Fibroblast of skin of right biceps (primary cell): Measurements from ENCODE around the gene COL21A1.

Source experiments
- DNase-seq: peaks from one replicate; pipeline ENCODE4 v3.0.0-alpha.2; 2013

The COL21A1 gene

DNA sequence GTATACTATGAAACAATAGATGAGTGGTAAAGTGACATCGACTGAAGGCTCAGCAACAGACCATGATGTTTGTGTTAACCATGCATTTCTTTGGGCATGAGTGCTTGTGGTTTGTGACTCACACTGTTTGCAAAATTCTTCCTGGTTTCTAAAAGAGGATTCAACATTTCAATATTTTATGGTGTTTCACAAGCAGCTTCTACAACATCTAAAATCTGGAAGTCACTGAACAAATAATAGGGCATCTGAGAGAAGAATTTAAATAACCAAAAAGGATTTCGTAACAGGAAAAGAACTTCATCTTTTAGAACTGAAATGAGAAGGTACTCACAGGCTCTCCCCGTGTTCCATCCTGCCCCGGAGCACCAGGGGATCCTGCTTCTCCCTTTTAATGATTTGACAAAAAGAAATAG is 146.2 kb downstream of the COL21A1 start:
- peak; percentile 95 for DNase-seq

GRCh38 chr6:56096946-56097621 is 150.3 kb downstream of the COL21A1 start:
- peak; percentile 11 for DNase-seq

GRCh38 chr6:56096541-56096940 is 150.8 kb downstream of the COL21A1 start:
- peak; percentile 8 for DNase-seq

- DNase-seq: no peak
Measured at GRCh38 chr6:56093776-56094175, 153.6 kb downstream of the COL21A1 start.

GRCh38 chr6:56091159-56091869 is 156.1 kb downstream of the COL21A1 start:
- peak; percentile 77 for DNase-seq

DNA sequence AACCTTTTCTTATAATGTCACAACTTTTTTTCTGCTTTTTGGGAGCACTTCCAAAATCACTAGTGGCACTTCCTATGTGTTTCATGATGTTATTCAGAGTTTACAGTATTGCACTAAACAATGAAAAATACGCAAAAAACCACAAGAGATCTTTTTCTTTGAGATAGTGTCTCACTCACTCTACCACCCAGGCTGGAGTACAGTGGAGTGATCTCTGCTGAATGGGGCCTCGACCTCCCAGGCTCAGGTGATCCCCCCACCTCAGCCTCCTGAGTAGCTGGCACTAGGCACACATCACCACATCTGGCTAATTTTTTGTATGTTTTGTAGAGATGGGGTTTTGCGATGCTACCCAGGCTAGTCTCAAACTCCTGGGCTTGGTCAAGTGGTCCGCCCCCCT is 158.7 kb downstream of the COL21A1 start:
- DNase-seq: no peak

DNA sequence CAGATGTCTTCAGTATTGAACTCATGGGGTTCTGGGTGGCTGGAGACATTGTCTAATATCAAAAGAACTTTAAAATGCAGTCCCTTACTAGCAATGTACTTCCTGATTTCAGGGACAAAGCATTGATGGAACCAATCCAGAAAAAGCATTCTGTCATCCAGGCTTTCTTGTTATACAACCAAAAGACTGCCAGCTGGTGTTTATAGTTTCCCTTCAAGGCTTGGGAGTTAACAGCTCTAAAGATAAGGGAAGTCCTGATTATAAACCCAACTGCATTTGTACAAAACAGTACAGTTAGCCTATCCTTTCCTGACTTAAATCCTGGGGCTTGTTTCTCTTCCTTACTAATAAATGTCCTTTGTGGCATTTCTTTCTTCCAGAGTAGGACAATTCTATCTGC is 160.0 kb downstream of the COL21A1 start:
- DNase-seq: no peak

DNA sequence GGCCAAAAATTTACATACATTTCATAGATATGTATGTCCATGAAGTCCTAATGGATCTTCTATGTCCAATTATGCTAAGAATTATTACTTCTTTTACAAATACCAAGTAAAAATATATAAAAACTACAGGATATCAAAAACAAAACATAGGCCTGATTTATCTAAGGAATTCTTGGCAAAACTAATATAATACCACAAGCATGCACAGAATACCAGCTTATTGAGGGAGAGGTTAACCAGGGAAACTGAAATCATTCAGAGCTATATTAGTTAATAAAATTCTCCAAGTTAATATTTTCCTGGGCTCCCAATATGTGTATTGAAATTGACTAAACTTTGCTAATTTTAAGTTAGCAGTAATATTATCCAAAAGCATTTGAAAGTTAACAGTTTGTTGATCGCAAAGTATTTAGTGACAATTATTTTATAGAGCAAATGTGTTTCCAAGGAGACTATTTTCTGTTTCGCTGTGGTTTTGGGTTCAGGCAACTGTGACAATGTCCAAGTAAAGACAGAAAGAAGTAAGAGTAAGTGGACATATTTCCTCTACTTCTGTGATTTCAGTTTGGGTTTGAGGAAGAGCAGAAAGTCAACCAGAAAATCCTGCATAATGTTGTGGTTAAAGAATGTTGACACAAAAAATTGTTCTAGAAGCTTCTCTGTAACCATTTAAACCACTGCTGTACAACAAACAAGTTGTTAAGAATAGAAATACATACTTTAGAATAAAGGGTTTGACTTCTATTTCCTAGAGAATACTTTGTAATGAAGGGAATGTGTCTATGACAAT is 167.4 kb downstream of the COL21A1 start:
- peak; percentile 14 for DNase-seq

DNA sequence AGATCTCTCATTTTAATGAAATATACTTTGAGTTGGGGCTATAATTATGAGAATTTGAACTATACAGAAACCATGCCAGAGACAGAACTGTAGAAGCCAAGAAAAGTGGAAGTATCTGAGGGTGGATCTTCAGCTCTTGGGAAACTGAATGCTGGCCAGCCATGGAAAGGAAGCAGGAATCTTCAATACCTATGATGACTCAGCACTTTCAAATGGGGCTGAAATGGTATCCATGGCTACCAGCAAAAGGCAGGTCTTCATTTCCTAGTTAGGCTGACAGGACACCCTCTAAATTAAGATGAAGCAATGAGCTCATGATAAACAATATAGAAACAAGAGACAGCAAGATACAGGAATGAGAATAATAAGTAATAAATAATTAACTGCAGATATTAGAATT is 171.3 kb downstream of the COL21A1 start:
- DNase-seq: peak; percentile 16

DNA sequence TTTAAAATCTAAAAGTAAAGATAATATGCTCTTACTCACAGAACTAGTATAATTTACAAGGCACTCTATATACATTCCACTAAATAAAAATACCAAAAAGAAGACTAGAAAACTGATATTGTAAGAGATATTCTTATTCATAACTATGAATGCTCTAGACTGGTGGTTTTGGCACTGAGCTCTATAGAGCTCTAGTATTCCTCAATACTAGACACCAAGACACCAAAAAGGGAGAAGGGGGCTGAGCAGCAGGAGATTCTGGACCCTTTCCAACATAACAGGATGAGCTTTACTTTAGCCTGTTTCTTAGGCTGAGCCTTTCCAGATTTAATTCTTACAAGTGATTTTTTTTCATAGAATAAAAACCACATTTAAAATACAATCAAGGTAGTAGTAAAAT is 173.6 kb downstream of the COL21A1 start:
- DNase-seq: peak; percentile 47

GRCh38 chr6:56073315-56073714 is 174.1 kb downstream of the COL21A1 start:
- peak; percentile 60 for DNase-seq

GRCh38 chr6:56072856-56073255 is 174.5 kb downstream of the COL21A1 start:
- DNase-seq: peak; percentile 42

- DNase-seq: no peak
Measured at GRCh38 chr6:56065408-56065807, 182.0 kb downstream of the COL21A1 start.

DNA sequence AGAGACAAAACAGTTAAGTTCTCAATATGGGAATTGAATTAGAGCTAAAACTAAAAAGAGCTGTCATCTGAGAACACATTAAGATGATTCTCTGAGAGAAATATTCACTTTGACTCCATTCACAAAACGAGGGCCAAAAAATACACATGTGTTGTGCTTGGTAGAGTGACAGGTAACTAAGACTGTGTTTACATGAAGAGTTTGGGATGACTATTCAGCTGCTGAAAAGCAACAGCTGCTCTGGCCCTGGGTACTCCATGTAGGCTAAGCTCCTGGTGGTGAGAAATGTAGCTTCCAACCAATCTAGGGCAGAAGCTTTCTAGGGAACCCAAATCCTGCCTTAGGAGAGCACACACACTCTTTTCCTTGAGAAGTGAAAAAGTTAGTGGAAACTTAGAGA is 184.5 kb downstream of the COL21A1 start:
- DNase-seq: no peak

GRCh38 chr6:56058636-56059035 is 188.7 kb downstream of the COL21A1 start:
- no peak for DNase-seq

DNA sequence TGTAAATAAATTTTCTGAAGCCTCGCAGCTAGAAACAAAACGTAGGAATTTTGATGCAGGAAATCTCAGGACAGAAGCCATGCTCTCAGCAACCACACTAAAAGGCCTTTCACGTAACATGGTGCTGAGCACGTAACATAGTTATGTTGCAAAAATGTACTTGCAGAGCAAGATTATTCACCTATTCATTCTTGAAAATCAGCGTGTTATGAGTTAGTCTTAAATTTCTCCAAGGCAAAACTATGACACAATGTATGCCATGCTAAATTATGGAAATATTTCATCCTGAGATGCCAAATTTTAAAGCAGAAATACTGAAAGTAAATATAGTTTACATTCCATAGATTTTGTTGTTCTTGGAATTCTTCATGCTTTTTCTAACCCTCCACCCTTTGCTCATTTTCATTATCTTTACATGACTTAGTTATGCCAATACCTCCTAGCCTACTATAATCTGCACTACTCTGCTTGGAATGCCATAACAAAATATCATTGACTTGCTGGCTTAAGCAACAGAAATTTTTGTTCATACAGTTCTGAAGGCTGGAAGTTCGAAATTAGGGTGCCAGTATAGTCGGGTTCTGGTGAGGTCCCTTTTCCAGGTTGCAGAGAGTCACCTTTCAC is 192.2 kb downstream of the COL21A1 start:
- DNase-seq: peak; percentile 42

GRCh38 chr6:56051202-56051598 is 196.2 kb downstream of the COL21A1 start:
- DNase-seq: no peak

DNA sequence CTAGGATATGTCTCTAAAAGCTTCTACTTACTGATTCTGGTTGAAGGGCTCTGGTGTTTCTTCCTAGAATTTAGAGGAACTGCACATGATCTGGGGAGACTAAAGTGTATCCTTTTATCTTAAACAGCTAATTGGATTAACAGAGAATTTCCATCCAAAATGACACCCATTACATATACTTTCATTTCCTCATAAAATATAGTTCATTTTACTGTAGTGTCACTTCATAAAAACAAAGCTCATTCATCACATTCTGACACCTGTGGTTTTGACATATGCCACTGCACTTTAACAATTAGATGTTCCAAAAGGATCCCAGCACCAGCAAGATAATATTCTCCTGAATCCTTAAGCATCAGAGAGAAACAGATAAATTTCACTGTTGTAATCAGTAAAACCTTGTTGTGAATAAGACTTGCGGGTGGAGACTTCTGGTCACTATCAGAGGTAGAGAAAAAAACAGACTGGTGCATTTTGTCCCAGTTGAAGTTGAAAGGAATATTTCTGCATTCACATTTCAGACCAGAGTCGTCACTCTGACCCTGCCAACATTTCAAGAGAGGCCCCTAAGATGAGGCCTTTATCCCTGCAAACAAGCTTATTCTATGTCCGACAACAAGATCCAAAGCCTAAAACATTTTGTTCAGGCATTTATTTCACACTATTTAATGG is 196.7 kb downstream of the COL21A1 start:
- no peak for DNase-seq

DNA sequence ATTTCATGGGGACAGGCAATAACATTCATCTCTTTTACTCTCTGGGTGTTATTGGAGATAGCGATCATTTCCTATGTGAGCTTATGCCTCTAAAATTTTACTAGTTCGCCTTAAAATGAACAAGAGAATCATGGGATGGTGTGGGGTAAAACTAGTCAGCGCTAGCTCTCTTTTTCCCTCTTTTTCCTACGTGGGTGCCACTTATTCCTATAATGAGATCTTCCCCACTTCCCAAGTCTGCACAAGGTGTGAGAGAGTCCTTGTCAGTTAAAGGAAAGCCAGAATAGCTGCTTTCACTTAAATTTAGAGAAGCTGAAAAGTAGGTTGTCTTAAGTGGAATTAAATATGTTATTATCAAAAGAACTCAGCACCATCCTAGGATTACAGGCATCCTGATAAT is 198.8 kb downstream of the COL21A1 start:
- DNase-seq: no peak

GRCh38 chr6:56047931-56048540 is 199.3 kb downstream of the COL21A1 start:
- DNase-seq: no peak

DNA sequence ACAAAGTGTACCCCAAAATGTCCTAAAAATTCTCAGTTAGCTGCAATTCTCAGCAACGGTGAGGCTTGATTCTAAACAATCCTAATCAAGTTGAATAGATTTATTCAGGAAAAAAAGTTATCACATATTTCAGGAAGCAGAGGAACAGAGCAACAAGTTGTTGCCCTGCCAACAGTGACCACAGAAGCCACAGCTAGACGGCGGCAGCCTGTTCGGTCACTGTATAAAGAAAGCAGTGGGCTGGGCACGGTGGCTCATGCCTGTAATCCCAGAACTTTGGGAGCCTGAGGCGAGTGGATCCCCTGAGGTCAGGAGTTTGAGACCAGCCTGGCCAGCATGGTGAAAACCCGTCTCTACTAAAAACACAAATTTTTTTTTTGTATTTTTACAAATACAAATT is 200.8 kb downstream of the COL21A1 start:
- DNase-seq: peak; percentile 53

DNA sequence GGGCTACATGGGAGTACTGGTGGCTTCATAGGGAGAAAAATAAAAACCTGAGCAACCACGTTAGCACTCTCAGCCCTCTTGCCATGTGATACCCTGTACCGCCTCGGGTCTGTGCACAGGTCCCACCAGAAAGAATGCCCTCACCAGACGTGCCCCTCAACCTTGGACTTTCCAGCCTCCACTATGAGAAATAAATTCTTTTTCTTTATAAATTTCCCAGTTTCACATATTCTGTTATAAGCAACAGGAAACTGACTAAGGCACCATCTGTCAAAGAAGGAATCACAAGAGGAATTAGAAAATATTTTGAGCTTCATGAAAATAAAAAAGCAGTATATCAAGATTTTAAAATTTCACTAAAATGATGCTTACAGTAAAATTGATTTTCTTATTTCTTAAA is 203.6 kb downstream of the COL21A1 start:
- DNase-seq: no peak
